OCI-LY7 (cell line): Measurements from ENCODE around the gene DBNDD1. TPM values are rescaled to one million over a fixed set of nuclear protein-coding genes. Genes with fewer than 3 reads are reported as not detected.

Experiments
- BruUV-seq: library from RNA; stranded (reverse); fragments of 400-500 nt; replicated peaks from 2 replicates; lab custom pipeline; 2021; lab: Mats Ljungman, UMichigan
- CTCF ChIA-PET: fragments of 300-600 bp; sonication (Branson Sonifier 250); formaldehyde crosslinking; loops from one replicate; lab custom pipeline; 2022; ENCODE audit warnings: antibody characterized with exemption; ENCODE audit not compliant: unreplicated experiment; lab: Charles Lee
- POLR2A ChIA-PET: fragments of 300-600 bp; sonication (Branson Sonifier 250); formaldehyde crosslinking; loops from one replicate; lab custom pipeline; 2022; ENCODE audit warnings: antibody characterized with exemption; lab: Charles Lee
- DNase-seq: peaks from one replicate; pipeline ENCODE4 v3.0.0-alpha.2; 2015; ENCODE audit warnings: low spot score
- H2AFZ ChIP-seq: fragments of 200-600 bp; sonication (generic), shearing (Covaris generic); 2 replicates; pipeline ENCODE4 v1.6.1; 2014; ENCODE audit warnings: mild to moderate bottlenecking, antibody characterized with exemption, low read length, moderate library complexity
- H3K27ac ChIP-seq: fragments of 200-600 bp; sonication (generic); 2 replicates; pipeline ENCODE4 v1.5.1; 2014; ENCODE audit warnings: mixed run types, low read depth, mild to moderate bottlenecking, moderate library complexity, low read length, inconsistent platforms; ENCODE audit not compliant: poor library complexity, severe bottlenecking
- H3K36me3 ChIP-seq: fragments of 200-600 bp; sonication (generic); 2 replicates; pipeline ENCODE4 v1.6.1; 2014; ENCODE audit warnings: mild to moderate bottlenecking, antibody characterized with exemption, low read length, moderate library complexity, mixed read lengths; ENCODE audit not compliant: insufficient read depth
- H3K4me1 ChIP-seq: fragments of 200-600 bp; sonication (generic); 2 replicates; pipeline ENCODE4 v1.5.1; 2014; ENCODE audit warnings: mild to moderate bottlenecking, low read length; ENCODE audit not compliant: insufficient read depth, poor library complexity, severe bottlenecking
- H3K4me2 ChIP-seq: fragments of 200-600 bp; sonication (generic); 2 replicates; pipeline ENCODE4 v1.6.1; 2014; ENCODE audit warnings: mild to moderate bottlenecking, low read length
- H3K4me3 ChIP-seq: fragments of 200-600 bp; sonication (generic); 2 replicates; pipeline ENCODE4 v1.5.1; 2014; ENCODE audit warnings: mild to moderate bottlenecking, low read depth, low read length; ENCODE audit not compliant: poor library complexity, severe bottlenecking
- H3K79me2 ChIP-seq: fragments of 200-600 bp; sonication (generic); 2 replicates; pipeline ENCODE4 v1.6.1; 2016; ENCODE audit warnings: low read depth, mild to moderate bottlenecking, low read length, moderate library complexity, mixed read lengths; ENCODE audit not compliant: insufficient read depth
- H3K9me2 ChIP-seq: fragments of 200-600 bp; sonication (generic); 2 replicates; pipeline ENCODE4 v1.6.1; 2016; ENCODE audit warnings: mild to moderate bottlenecking, low read length, mixed read lengths; ENCODE audit not compliant: insufficient read depth
- H3K9me3 ChIP-seq: fragments of 200-600 bp; sonication (generic); 2 replicates; pipeline ENCODE4 v1.6.1; 2014; ENCODE audit warnings: mild to moderate bottlenecking, mixed run types, low read length, mixed read lengths
- H4K20me1 ChIP-seq: fragments of 200-600 bp; sonication (generic); 2 replicates; pipeline ENCODE4 v1.6.1; 2014; ENCODE audit warnings: mild to moderate bottlenecking, antibody characterized with exemption, low read length, moderate library complexity, mixed read lengths; ENCODE audit not compliant: insufficient read depth
- CTCF ChIP-seq: fragments of 200-600 bp; sonication (generic); conservative IDR thresholded peaks from 2 replicates; pipeline ENCODE4 v1.5.1; 2014; ENCODE audit warnings: mild to moderate bottlenecking, antibody characterized with exemption, low read length, moderate library complexity, mixed read lengths
- EZH2phosphoT487 ChIP-seq: fragments of 200-600 bp; sonication (generic); IDR thresholded peaks from 2 replicates; pipeline ENCODE4 v1.6.1; 2018; ENCODE audit warnings: low read depth, borderline replicate concordance, mild to moderate bottlenecking, mixed run types, antibody characterized with exemption, low read length, moderate library complexity, mixed read lengths
- intact Hi-C: fragments of 100-400 bp; cut with micrococcal nuclease; formaldehyde crosslinking; loops from one replicate; pipeline ENCODE4 v1.10.0; 2022; ENCODE audit not compliant: unreplicated experiment
- total RNA-seq, 2 experiments: library from RNA; depleted of rRNA in 1 of 2; stranded (reverse); fragments of >200 nt in 1 of 2; shearing (Covaris generic) in 1 of 2; gene quantifications; 2 replicates each; pipeline ENCODE4 v1.2.3, GENCODE V29; 2014 to 2022

Gene DBNDD1
- total RNA-seq, 2 experiments from 2014 or later: 0.57 to 0.98 TPM

GRCh38 chr16:89956505-89957215 is 62.6 kb downstream of the DBNDD1 start:
- Histone ChIP-seq H3K9me3 (no peaks in the 10 kb centered on the region), H3K9me2 (no peaks in the 10 kb centered on the region), H2AFZ (no peak overlapping the region), H4K20me1 (peaks cover 8% of the 10 kb centered on the region; the same call in 1 of the 2 replicates), H3K4me3 (peak overlapping the region; percentile 35), H3K27ac (peak overlapping the region; percentile 97), H3K79me2 (peaks cover 62% of the 10 kb centered on the region), H3K4me1 (peaks cover 71% of the 10 kb centered on the region), H3K36me3 (peaks cover 86% of the 10 kb centered on the region), H3K4me2 (peak overlapping the region; percentile 86)
- ChIA-PET CTCF (interaction anchor here (1.4 kb wide), 1 partner anchor 16 kb away, joined by 5 read pairs; no protein-coding TSS in a partner anchor), POLR2A (interaction anchor here (0.7 to 1.7 kb wide), 8 partner anchors 9 to 84 kb away, joined by 3 to 9 read pairs (median 6); partner anchors contain the start of gene DEF8)
- TF ChIP-seq EZH2phosphoT487: no peak
- TF ChIP-seq CTCF: no peak
- peak; percentile 88 for DNase-seq
- BruUV-seq: no TSS peak
- intact Hi-C loops: loop anchor here (1.0 kb wide), 2 partner anchors 8 to 34 kb away; partner anchors contain the start of gene DEF8

- intact Hi-C loops: no loop called here
- H3K27ac ChIP-seq: peak overlapping the region; percentile 97
- peaks cover 86% of the 10 kb centered on the region for H3K36me3 ChIP-seq
- peaks cover 77% of the 10 kb centered on the region for H3K79me2 ChIP-seq
- no peak overlapping the region for H2AFZ ChIP-seq
- peak overlapping the region; percentile 65 for H3K4me3 ChIP-seq
- POLR2A ChIA-PET: interaction anchor here (0.5 to 1.0 kb wide), 2 partner anchors 16 to 18 kb away, joined by 4 read pairs; no protein-coding TSS in a partner anchor
- peak overlapping the region; percentile 86 for H3K4me2 ChIP-seq
- no peaks in the 10 kb centered on the region for H3K9me3 ChIP-seq
- no TSS peak for BruUV-seq
- H3K4me1 ChIP-seq: peaks cover 87% of the 10 kb centered on the region
- no peak for DNase-seq
- no peaks in the 10 kb centered on the region for H3K9me2 ChIP-seq
- 0 out of 2 replicates have a peak, but pooled peaks cover 8% of the 10 kb centered on the region for H4K20me1 ChIP-seq
- no peak for TF ChIP-seq CTCF
- TF ChIP-seq EZH2phosphoT487: no peak
- CTCF ChIA-PET: interaction anchor here (0.5 to 1.6 kb wide), 4 partner anchors 10 to 48 kb away, joined by 4 to 7 read pairs (median 6); no protein-coding TSS in a partner anchor
Observed at GRCh38 chr16:89955001-89955685, 64.1 kb downstream of the DBNDD1 start.

Other genes starting within 250 kb of the DBNDD1 start
- gene FANCA, start 202.8 kb downstream of the DBNDD1 start, total RNA-seq (2014; rRNA removed; shearing (Covaris generic)): 390 and 478 TPM in 2 replicates
- 643 and 721 TPM in 2 replicates for gene FANCA, start 202.8 kb downstream of the DBNDD1 start, total RNA-seq (2022)
- 7.1 and 9.4 TPM in 2 replicates for gene SPIRE2, start 191.0 kb downstream of the DBNDD1 start, total RNA-seq (2014; rRNA removed; shearing (Covaris generic))
- gene SPIRE2, start 191.0 kb downstream of the DBNDD1 start, total RNA-seq (2022): 43.8 and 48.5 TPM in 2 replicates
- 120 and 141 TPM in 2 replicates for gene TCF25, start 145.9 kb downstream of the DBNDD1 start, total RNA-seq (2014; rRNA removed; shearing (Covaris generic))
- 255 and 263 TPM in 2 replicates for gene TCF25, start 145.9 kb downstream of the DBNDD1 start, total RNA-seq (2022)
- 7.3 and 8.3 TPM in 2 replicates for gene MC1R, start 100.6 kb downstream of the DBNDD1 start, total RNA-seq (2014; rRNA removed; shearing (Covaris generic))
- 22.3 and 23.8 TPM in 2 replicates for gene MC1R, start 100.6 kb downstream of the DBNDD1 start, total RNA-seq (2022)
- gene TUBB3, start 96.1 kb downstream of the DBNDD1 start, total RNA-seq (2014; rRNA removed; shearing (Covaris generic)): 59.6 and 63.7 TPM in 2 replicates
- 118 and 192 TPM in 2 replicates for gene TUBB3, start 96.1 kb downstream of the DBNDD1 start, total RNA-seq (2022)
- 222 and 292 TPM in 2 replicates for gene DEF8, start 70.7 kb downstream of the DBNDD1 start, total RNA-seq (2014; rRNA removed; shearing (Covaris generic))
- 295 and 380 TPM in 2 replicates for gene DEF8, start 70.7 kb downstream of the DBNDD1 start, total RNA-seq (2022)
- not detected in 2 replicates for gene PRDM7, start 57.9 kb upstream of the DBNDD1 start, total RNA-seq (2014; rRNA removed; shearing (Covaris generic))
- not detected in 2 replicates for gene PRDM7, start 57.9 kb upstream of the DBNDD1 start, total RNA-seq (2022)